Measurements from ENCODE around the gene CHCHD3. TPM values are rescaled to one million over a fixed set of nuclear protein-coding genes. Genes with fewer than 3 reads are reported as not detected.
A peak's percentile ranks its signal among the peaks of the same experiment; 100 is the strongest.

Gene CHCHD3
- total RNA-seq, 1 experiment from 2014 or later, result 149 TPM

GRCh38 chr7:132780822-132781221 is 301.1 kb downstream of the CHCHD3 start:
- Histone ChIP-seq H3K9me2 (replicated peaks; ENCODE audit: low read length) (no peaks in the 10 kb centered on the region), H3F3A (ENCODE audit: low read length, unreplicated experiment) (peaks cover 4% of the 10 kb centered on the region), H3K9ac (ENCODE audit: low read length) (no peak overlapping the region), H3K4me1 (ENCODE audit: insufficient read depth, low read length) (peaks cover 22% of the 10 kb centered on the region), H3K36me3 (ENCODE audit: low read depth, low read length) (peaks cover 3% of the 10 kb centered on the region; the same call in 1 of the 2 replicates), H2AFZ (ENCODE audit: low read length) (no peak overlapping the region), H3K27ac (ENCODE audit: low read length) (no peak overlapping the region), H3K4me2 (ENCODE audit: low read length) (no peak overlapping the region), H3K27me3 (ENCODE audit: low read length) (no peaks in the 10 kb centered on the region), H4K20me1 (ENCODE audit: low read length) (no peaks in the 10 kb centered on the region), H3K79me2 (ENCODE audit: low read length) (no peaks in the 10 kb centered on the region), H3K4me3 (ENCODE audit: low read length) (no peak overlapping the region), H3K9me3 (ENCODE audit: low read length) (no peaks in the 10 kb centered on the region)
- DNase-seq (peak; percentile 15), ATAC-seq (no peak)
- intact Hi-C loops (cut with micrococcal nuclease), result loop anchor here (5.0 kb wide), 1 partner anchor 731 kb away; no protein-coding TSS in a partner anchor
- TF ChIP-seq EZH2phosphoT487 (IDR thresholded peaks at IDR 0.05; ENCODE audit: borderline replicate concordance, low read length), result no peak
- no peak for TF ChIP-seq CTCF (conservative IDR thresholded peaks at IDR 0.05; ENCODE audit: low read depth, low read length)
- no peak for TF ChIP-seq EZH2 (IDR thresholded peaks at IDR 0.05; ENCODE audit: low read length, unreplicated experiment)
- POLR2A ChIA-PET (ENCODE audit: unreplicated experiment), result interaction anchor here (0.7 kb wide), 1 partner anchor 321 kb away, joined by 6 read pairs; no protein-coding TSS in a partner anchor
- CTCF ChIA-PET, result no interaction called here
- no TSS peak for BruUV-seq (replicated peaks)

- no TSS peak for BruUV-seq (replicated peaks)
- H4K20me1 ChIP-seq (ENCODE audit: low read length), result no peaks in the 10 kb centered on the region
- intact Hi-C loops (cut with micrococcal nuclease), result no loop called here
- H3K36me3 ChIP-seq (ENCODE audit: low read depth, low read length), result no peaks in the 10 kb centered on the region
- peaks cover 16% of the 10 kb centered on the region for H3K4me1 ChIP-seq (ENCODE audit: insufficient read depth, low read length)
- peaks cover 2% of the 10 kb centered on the region for H3F3A ChIP-seq (ENCODE audit: low read length, unreplicated experiment)
- no peaks in the 10 kb centered on the region for H3K79me2 ChIP-seq (ENCODE audit: low read length)
- POLR2A ChIA-PET (ENCODE audit: unreplicated experiment), result no interaction called here
- no peak overlapping the region for H3K27ac ChIP-seq (ENCODE audit: low read length)
- no peak overlapping the region for H3K4me3 ChIP-seq (ENCODE audit: low read length)
- H3K9ac ChIP-seq (ENCODE audit: low read length), result no peak overlapping the region
- no peak for DNase-seq
- TF ChIP-seq EZH2 (IDR thresholded peaks at IDR 0.05; ENCODE audit: low read length, unreplicated experiment) (no peak), EZH2phosphoT487 (IDR thresholded peaks at IDR 0.05; ENCODE audit: borderline replicate concordance, low read length) (no peak), CTCF (conservative IDR thresholded peaks at IDR 0.05; ENCODE audit: low read depth, low read length) (no peak)
- H2AFZ ChIP-seq (ENCODE audit: low read length), result no peak overlapping the region
- H3K4me2 ChIP-seq (ENCODE audit: low read length), result no peak overlapping the region
- CTCF ChIA-PET, result no interaction called here
- ATAC-seq, result no peak
- no peaks in the 10 kb centered on the region for H3K9me2 ChIP-seq (replicated peaks; ENCODE audit: low read length)
- no peaks in the 10 kb centered on the region for H3K9me3 ChIP-seq (ENCODE audit: low read length)
- no peaks in the 10 kb centered on the region for H3K27me3 ChIP-seq (ENCODE audit: low read length)
Measured at GRCh38 chr7:132779164-132779563, 302.7 kb downstream of the CHCHD3 start.

GRCh38 chr7:132778761-132779160 is 303.1 kb downstream of the CHCHD3 start:
- H3F3A ChIP-seq (ENCODE audit: low read length, unreplicated experiment), result no peaks in the 10 kb centered on the region
- H3K27ac ChIP-seq (ENCODE audit: low read length), result no peak overlapping the region
- H3K9ac ChIP-seq (ENCODE audit: low read length), result no peak overlapping the region
- H3K4me2 ChIP-seq (ENCODE audit: low read length), result no peak overlapping the region
- H3K4me1 ChIP-seq (ENCODE audit: insufficient read depth, low read length), result peaks cover 16% of the 10 kb centered on the region
- intact Hi-C loops (cut with micrococcal nuclease), result no loop called here
- no peaks in the 10 kb centered on the region for H4K20me1 ChIP-seq (ENCODE audit: low read length)
- no peak for TF ChIP-seq CTCF (conservative IDR thresholded peaks at IDR 0.05; ENCODE audit: low read depth, low read length)
- no peak for TF ChIP-seq EZH2 (IDR thresholded peaks at IDR 0.05; ENCODE audit: low read length, unreplicated experiment)
- TF ChIP-seq EZH2phosphoT487 (IDR thresholded peaks at IDR 0.05; ENCODE audit: borderline replicate concordance, low read length), result no peak
- ChIA-PET CTCF (no interaction called here), POLR2A (ENCODE audit: unreplicated experiment) (no interaction called here)
- no peaks in the 10 kb centered on the region for H3K27me3 ChIP-seq (ENCODE audit: low read length)
- no peak overlapping the region for H3K4me3 ChIP-seq (ENCODE audit: low read length)
- H3K36me3 ChIP-seq (ENCODE audit: low read depth, low read length), result no peaks in the 10 kb centered on the region
- H2AFZ ChIP-seq (ENCODE audit: low read length), result no peak overlapping the region
- no peaks in the 10 kb centered on the region for H3K79me2 ChIP-seq (ENCODE audit: low read length)
- ATAC-seq, result no peak
- no peaks in the 10 kb centered on the region for H3K9me3 ChIP-seq (ENCODE audit: low read length)
- H3K9me2 ChIP-seq (replicated peaks; ENCODE audit: low read length), result no peaks in the 10 kb centered on the region
- DNase-seq, result no peak
- no TSS peak for BruUV-seq (replicated peaks)
